GM12874 (cell line): ENCODE data around the gene KCNQ1.

Source experiments
- TF ChIP-seq, protein P1 (sequence below): IDR thresholded peaks from 2 replicates; pipeline ENCODE4 v1.5.1; 2011; ENCODE audit warnings: low read depth, mild to moderate bottlenecking, control low read depth, low read length, moderate library complexity; ENCODE audit not compliant: insufficient read depth

The KCNQ1 gene

DNA sequence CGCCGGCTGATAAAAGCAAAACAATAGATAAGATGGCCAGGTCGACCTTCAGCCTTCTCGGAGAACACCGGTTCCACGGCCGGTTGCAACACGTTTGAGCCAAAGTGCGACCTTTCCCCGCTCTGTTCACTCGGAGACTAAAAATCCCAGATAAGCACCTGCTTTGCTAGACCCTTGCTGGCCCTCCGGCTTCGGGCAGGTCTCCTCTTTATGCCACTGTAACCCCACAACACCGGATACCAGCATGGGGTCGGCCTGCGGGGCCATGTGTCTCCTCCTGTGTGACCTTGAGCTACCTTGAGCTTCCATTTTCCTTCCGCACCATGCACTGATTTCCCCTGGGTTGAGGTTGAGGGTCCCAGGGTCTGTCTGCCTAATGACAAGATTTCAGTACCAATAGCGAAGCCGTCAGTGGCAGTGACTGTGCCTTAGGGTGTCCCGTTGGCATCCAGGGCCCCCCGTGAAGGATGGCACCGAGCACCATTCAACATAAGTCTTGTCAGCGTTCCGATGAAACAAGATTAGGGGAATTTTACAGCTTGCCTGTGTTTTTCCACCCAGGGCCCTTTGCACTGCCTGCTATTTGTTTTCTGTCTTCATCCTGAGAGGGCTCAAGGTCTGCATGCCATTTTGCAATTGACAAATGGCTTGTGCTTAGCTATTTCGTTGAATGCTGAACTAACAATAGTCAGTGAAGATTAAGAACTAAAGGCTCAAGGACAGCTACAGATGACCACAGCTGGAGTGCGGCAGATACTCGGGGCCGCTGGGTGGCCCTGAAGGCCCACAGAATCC, 118.6 kb downstream of the KCNQ1 start:
- TF ChIP-seq, protein P1, sequence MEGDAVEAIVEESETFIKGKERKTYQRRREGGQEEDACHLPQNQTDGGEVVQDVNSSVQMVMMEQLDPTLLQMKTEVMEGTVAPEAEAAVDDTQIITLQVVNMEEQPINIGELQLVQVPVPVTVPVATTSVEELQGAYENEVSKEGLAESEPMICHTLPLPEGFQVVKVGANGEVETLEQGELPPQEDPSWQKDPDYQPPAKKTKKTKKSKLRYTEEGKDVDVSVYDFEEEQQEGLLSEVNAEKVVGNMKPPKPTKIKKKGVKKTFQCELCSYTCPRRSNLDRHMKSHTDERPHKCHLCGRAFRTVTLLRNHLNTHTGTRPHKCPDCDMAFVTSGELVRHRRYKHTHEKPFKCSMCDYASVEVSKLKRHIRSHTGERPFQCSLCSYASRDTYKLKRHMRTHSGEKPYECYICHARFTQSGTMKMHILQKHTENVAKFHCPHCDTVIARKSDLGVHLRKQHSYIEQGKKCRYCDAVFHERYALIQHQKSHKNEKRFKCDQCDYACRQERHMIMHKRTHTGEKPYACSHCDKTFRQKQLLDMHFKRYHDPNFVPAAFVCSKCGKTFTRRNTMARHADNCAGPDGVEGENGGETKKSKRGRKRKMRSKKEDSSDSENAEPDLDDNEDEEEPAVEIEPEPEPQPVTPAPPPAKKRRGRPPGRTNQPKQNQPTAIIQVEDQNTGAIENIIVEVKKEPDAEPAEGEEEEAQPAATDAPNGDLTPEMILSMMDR, result no peak

DNA sequence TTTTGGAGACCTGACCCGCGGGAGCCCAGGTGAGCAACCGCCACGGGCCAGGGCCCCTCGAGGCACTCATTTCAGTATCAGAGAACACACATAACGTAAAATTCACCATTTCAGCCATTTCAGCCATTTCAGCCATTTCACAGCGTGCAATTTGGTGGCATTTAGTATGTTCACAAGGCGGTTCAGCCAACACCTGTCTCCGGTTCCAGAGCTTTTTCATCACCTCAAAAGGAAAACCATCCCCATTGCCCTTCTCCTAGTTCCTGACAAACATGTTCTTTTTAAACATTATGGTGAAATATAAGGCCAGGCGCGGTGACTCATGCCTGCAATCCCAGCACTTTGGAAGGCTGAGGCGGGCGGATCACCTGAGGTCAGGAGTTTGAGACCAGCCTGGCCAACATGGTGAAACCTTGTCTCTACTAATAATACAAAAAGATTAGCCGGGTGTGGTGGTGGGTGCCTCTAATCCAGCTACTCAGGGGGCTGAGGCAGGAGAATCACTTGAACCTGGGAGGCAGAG, 119.3 kb downstream of the KCNQ1 start:
- TF ChIP-seq, protein P1, result no peak

DNA sequence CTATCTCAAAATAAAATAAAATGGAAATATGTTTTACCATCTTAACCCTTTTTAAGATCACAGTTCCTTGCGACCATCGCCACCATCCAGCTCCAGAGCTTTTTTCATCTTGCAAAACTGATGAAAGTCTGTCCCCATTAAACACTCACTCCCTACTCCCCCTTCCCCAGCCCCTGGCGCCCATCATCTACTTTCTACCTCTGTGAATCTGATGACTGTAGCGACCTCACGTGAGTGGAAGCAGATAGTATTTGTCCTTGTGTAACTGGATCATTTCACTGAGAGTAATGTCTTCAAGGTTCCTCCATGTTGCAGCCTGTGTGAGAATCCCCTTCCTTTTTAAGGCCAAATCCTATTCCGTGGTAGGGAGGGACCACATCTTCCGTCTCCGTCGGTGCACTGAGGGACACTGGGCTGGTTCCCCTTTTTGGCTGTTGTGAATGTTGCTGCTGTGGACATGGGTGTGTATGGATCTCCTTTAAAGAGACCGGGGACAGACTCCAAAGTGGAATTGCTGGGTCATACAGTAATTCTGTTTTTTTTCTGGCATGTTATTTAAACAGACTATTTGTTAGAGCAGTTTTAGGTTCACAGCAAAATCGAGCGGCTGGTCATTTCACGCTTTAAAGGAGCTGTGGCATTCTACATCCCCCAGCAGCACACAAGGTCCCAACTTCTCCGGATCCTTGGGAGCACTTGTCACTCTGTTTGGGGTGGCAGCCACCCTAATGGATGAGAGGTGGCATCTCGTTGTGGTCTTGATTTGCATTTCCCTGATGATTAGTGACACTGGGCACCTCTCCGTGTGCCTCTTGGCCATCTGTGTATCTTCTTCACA, 120.0 kb downstream of the KCNQ1 start:
- TF ChIP-seq, protein P1, result no peak

DNA sequence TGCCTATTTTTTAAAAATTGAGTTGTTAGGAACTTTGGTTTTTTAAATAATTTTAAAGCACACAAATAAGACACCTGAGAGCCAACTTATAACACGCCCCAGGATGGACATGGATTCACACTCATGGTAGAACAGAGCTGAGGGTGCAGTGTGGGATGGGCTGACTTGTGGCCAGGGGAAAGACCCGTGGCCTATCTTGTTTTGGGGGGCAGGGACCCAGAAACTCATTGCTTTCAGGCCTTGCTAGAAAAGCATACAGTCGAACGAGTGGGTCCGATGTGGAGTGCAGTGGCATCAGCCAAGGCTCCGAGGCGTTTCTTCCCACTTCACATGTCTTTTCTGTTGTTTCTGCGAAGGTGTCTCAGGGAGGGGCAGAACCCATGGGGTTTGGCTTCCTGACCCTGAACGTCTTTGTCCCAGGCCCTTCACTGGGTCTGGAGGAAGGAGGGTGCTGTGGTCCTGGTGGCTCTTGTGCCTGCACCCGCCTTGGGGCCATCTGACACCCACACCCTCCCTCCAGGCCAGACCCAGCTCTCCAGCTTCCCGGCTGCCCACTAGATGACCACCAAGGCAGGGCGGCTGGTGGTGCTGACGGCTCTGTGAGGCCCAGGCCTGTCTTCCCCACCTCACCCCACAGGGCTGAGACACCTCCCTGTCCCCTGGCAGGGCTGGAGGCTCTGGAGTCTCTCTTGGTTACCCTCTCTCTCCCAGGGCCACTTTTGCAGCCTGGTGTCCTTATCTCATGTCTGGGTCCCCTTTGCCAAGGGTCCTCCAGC, 120.8 kb downstream of the KCNQ1 start:
- TF ChIP-seq, protein P1, result no peak

DNA sequence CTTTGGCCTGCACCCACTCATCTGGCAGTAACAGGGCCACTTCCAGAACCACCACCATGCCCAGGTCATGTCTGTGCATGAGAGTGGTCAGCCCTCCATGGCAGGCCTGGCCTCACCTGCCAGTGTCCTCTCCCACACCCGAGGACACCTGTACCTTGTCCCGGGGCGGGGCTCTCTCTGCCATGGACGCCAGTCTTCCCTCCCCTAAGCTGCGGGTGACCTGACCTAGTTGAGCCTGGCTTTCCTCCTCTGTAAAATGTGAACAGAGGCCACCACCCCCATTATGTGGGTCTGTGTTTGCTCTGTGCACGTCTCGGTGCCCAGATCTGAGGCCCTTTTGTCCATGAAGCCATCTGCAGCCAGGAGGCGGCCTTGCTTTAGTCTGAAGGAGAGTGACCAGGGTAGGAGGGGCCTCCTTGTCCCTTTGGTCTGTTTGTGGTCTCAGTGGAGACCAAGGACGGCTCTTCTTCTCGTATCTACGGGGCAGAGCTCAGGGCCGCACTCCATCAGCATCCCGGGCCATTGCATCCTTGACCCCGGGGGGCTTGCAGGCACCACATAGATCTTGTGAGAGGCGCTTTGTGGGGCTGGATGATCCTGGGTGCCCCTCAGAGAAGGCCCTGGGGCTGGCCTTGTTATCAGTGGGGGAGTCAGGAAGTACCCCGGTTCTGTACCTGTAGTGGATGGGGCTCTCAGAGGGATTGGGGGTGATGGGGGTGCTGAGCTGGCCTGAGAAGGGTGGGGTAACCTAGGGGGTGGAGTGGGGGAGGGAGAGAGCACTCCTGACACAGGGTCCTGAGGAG, 121.6 kb downstream of the KCNQ1 start:
- TF ChIP-seq, protein P1, result no peak

DNA sequence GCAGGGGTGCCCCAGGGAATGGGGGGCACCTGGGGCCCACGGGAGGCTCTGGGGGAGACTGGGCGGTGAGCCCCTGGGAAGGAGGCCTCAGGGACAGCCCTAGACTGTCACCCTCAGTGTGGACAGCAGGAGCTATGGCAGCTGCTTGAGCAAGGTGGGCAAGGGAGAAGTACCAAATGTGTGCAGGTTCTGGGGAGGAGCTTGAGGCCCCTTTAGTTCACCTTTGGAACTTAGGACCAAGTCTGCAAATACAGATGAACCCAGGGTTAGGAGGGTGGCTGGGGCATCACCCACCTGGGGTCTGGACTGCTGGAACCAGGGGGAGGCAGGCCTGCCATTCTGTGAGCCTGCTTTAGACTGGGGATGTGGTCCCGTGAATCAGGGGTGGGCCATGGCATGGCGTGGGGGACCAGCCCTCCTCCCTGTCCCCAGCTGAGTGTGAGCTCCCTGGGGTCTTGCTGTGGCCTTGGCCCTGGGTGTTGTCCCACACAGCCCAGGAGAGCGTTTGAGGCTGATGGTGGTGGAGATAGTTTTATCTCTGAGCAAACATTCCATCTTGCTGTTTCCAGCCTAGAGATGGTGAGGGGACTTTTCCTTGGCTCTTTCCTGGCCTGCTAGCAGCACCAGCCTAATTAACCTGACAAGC, 122.3 kb downstream of the KCNQ1 start:
- TF ChIP-seq, protein P1, result no peak
